Suprapubic skin (tissue), 4 donors: ENCODE measurements around the gene SLC25A13.

Experiments used
- POLR2A ChIP-seq, 2 donors: fragments of 450-650 bp; IDR thresholded peaks; one replicate each; pipeline ENCODE4 v1.6.1; 2017; ENCODE audit warnings: antibody characterized with exemption in 2 of 2, mild to moderate bottlenecking in 2 of 2, moderate library complexity in 2 of 2
- POLR2AphosphoS5 ChIP-seq, 3 donors: sonication (generic); formaldehyde crosslinking; IDR thresholded peaks; one replicate each; pipeline ENCODE4 v1.6.1; 2017; ENCODE audit warnings: antibody characterized with exemption in 3 of 3
- TF ChIP-seq, protein P1 (sequence below), 2 donors: fragments of 200-600 bp in 1 of 2; fragments of 450-650 bp in 1 of 2; sonication (generic) in 1 of 2; IDR thresholded peaks; one replicate each; pipeline ENCODE4 v1.5.1; 2016 to 2019; ENCODE audit warnings: antibody characterized with exemption in 2 of 2, mild to moderate bottlenecking in 1 of 2, moderate library complexity in 1 of 2

DNA sequence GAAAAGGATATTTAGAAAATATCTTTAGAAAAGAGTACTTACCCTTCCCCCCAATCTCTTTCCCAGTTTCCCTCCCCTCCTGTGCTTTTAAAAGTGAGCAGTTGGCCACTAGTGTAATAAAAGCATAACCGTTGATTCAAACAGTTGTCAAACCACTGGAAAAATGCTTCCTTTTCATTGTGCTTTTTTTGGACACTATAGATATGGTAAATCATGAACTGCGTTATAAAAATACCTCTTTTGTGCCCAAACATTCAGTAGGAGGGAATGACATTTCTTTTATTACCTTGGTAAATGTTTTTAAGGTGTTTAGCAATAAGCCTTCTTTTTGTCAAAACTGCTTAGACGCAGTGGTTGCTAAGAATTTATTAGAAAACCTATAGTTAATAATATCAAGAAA lies 232.4 kb downstream of the SLC25A13 start:
- TF ChIP-seq, protein P1, sequence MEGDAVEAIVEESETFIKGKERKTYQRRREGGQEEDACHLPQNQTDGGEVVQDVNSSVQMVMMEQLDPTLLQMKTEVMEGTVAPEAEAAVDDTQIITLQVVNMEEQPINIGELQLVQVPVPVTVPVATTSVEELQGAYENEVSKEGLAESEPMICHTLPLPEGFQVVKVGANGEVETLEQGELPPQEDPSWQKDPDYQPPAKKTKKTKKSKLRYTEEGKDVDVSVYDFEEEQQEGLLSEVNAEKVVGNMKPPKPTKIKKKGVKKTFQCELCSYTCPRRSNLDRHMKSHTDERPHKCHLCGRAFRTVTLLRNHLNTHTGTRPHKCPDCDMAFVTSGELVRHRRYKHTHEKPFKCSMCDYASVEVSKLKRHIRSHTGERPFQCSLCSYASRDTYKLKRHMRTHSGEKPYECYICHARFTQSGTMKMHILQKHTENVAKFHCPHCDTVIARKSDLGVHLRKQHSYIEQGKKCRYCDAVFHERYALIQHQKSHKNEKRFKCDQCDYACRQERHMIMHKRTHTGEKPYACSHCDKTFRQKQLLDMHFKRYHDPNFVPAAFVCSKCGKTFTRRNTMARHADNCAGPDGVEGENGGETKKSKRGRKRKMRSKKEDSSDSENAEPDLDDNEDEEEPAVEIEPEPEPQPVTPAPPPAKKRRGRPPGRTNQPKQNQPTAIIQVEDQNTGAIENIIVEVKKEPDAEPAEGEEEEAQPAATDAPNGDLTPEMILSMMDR (IDR thresholded peaks at IDR 0.05): no peak
- TF ChIP-seq POLR2AphosphoS5 (IDR thresholded peaks at IDR 0.05) (no peak), POLR2A (IDR thresholded peaks at IDR 0.05) (no peak)
